ENCODE results near the gene PLEKHN1.

DNA sequence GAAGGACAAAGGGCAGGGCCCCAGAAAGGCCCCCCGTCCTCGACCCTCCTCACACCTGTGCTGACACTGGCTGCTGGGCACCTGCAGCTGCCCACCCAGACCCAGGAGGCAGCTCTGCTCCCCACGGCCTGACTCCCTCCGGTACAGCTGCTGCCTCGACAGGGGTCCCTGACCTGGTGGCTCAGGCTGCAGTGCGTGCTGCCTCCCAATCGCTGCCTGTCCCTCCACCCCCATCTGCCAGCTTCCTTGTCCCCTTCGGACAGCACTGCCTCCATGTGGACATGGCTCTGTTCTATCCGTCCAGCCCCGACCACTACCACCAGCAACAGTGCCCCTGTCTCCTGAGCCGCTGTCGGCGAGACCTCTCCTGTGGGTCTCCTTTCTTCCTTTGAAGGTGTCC, 11.4 kb upstream of the PLEKHN1 start:
- TF ChIP-seq, protein P1, sequence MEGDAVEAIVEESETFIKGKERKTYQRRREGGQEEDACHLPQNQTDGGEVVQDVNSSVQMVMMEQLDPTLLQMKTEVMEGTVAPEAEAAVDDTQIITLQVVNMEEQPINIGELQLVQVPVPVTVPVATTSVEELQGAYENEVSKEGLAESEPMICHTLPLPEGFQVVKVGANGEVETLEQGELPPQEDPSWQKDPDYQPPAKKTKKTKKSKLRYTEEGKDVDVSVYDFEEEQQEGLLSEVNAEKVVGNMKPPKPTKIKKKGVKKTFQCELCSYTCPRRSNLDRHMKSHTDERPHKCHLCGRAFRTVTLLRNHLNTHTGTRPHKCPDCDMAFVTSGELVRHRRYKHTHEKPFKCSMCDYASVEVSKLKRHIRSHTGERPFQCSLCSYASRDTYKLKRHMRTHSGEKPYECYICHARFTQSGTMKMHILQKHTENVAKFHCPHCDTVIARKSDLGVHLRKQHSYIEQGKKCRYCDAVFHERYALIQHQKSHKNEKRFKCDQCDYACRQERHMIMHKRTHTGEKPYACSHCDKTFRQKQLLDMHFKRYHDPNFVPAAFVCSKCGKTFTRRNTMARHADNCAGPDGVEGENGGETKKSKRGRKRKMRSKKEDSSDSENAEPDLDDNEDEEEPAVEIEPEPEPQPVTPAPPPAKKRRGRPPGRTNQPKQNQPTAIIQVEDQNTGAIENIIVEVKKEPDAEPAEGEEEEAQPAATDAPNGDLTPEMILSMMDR (IDR thresholded peaks at IDR 0.05): no peak
- TF ChIP-seq POLR2A (IDR thresholded peaks at IDR 0.05): no peak
- no peak for TF ChIP-seq POLR2AphosphoS5 (IDR thresholded peaks at IDR 0.05)
- no peak for TF ChIP-seq EP300 (IDR thresholded peaks at IDR 0.05; ENCODE audit: low read depth)

Data from transverse colon (tissue), 4 donors.